HEK293 (cell line): ENCODE data around the gene CLK1.

Experiments
- CTCF ChIA-PET: fragments of 350-600 bp; formaldehyde crosslinking; extraction: SDS; loops from one replicate; lab custom pipeline; 2021; ENCODE audit warnings: antibody characterized with exemption; lab: Yijun Ruan, JAX
- POLR2A ChIA-PET: fragments of 300-600 bp; formaldehyde crosslinking; extraction: SDS; loops from one replicate; lab custom pipeline; 2020; ENCODE audit warnings: antibody characterized with exemption, inconsistent platforms; lab: Yijun Ruan, JAX
- H3K27ac ChIP-seq: fragments of 200-500 bp; sonication (Bioruptor generic); 2 replicates; pipeline ENCODE4 v1.5.1; 2014; ENCODE audit warnings: low read depth, low read length, control low read depth, inconsistent platforms; ENCODE audit errors: extremely low read depth
- H3K36me3 ChIP-seq, 2 experiments: fragments of 200-500 bp in 1 of 2; sonication (Bioruptor generic) in 1 of 2; 1 replicate in 1 of 2; 2 replicates in 1 of 2; pipeline ENCODE4 v1.5.1; 2014 to 2017; ENCODE audit warnings: inconsistent platforms in 2 of 2, low read length in 2 of 2; ENCODE audit not compliant: control insufficient read depth in 2 of 2, insufficient read depth in 1 of 2
- H3K4me1 ChIP-seq: fragments of 200-500 bp; sonication (Bioruptor generic); 2 replicates; pipeline ENCODE4 v1.5.1; 2014; ENCODE audit warnings: mild to moderate bottlenecking, low read length, inconsistent platforms; ENCODE audit not compliant: control insufficient read depth, insufficient read depth
- H3K4me3 ChIP-seq: 2 replicates; pipeline ENCODE4 v1.5.1; 2011; ENCODE audit warnings: low read depth, mild to moderate bottlenecking, control low read depth, low read length, moderate library complexity
- H3K9me3 ChIP-seq: fragments of 200-500 bp; sonication (Bioruptor generic); 2 replicates; pipeline ENCODE4 v1.5.1; 2014; ENCODE audit warnings: low read depth, low read length, inconsistent platforms; ENCODE audit not compliant: control insufficient read depth, insufficient read depth
- ATF2 ChIP-seq: fragments of 450-650 bp; formaldehyde crosslinking; IDR thresholded peaks from 2 replicates; pipeline ENCODE4 v1.5.1; 2016; ENCODE audit warnings: missing biosample characterization, missing genetic modification characterization, low read depth
- CTCF ChIP-seq: fragments of 450-650 bp; formaldehyde crosslinking; IDR thresholded peaks from 2 replicates; pipeline ENCODE4 v1.5.1; 2016; ENCODE audit warnings: missing biosample characterization, missing genetic modification characterization
- KLF17 ChIP-seq: fragments of 450-650 bp; formaldehyde crosslinking; IDR thresholded peaks from 2 replicates; pipeline ENCODE4 v1.5.1; 2016; ENCODE audit warnings: missing biosample characterization, missing genetic modification characterization
- PBX3 ChIP-seq: sonication (generic); formaldehyde crosslinking; IDR thresholded peaks from 2 replicates; pipeline ENCODE4 v1.8.1; 2022; ENCODE audit warnings: mild to moderate bottlenecking, moderate library complexity, missing genetic modification reagents
- SP2 ChIP-seq: fragments of 450-650 bp; formaldehyde crosslinking; IDR thresholded peaks from 2 replicates; pipeline ENCODE4 v1.5.1; 2016; ENCODE audit warnings: missing biosample characterization, missing genetic modification characterization
- SP7 ChIP-seq: fragments of 450-650 bp; formaldehyde crosslinking; IDR thresholded peaks from 2 replicates; pipeline ENCODE4 v1.5.1; 2016; ENCODE audit warnings: missing biosample characterization, missing genetic modification characterization
- TCF7L2 ChIP-seq: IDR thresholded peaks from 2 replicates; pipeline ENCODE4 v1.6.1; 2011; ENCODE audit warnings: low read depth, mild to moderate bottlenecking, inconsistent platforms, low read length, moderate library complexity, borderline replicate concordance
- YY2 ChIP-seq: fragments of 450-650 bp; formaldehyde crosslinking; IDR thresholded peaks from 2 replicates; pipeline ENCODE4 v1.5.1; 2016; ENCODE audit warnings: missing biosample characterization, missing genetic modification characterization
- ZBTB20 ChIP-seq: fragments of 450-650 bp; formaldehyde crosslinking; IDR thresholded peaks from 2 replicates; pipeline ENCODE4 v1.5.1; 2016; ENCODE audit warnings: missing biosample characterization, missing genetic modification characterization
- ZBTB21 ChIP-seq: fragments of 450-650 bp; formaldehyde crosslinking; IDR thresholded peaks from 2 replicates; pipeline ENCODE4 v1.5.1; 2017; ENCODE audit warnings: missing biosample characterization, missing genetic modification characterization
- ZFP37 ChIP-seq: fragments of 450-650 bp; formaldehyde crosslinking; IDR thresholded peaks from 2 replicates; pipeline ENCODE4 v1.5.1; 2016; ENCODE audit warnings: missing biosample characterization, missing genetic modification characterization
- ZFP41 ChIP-seq: fragments of 450-650 bp; formaldehyde crosslinking; IDR thresholded peaks from 2 replicates; pipeline ENCODE4 v1.5.1; 2016; ENCODE audit warnings: missing biosample characterization, missing genetic modification characterization, borderline replicate concordance
- ZIC2 ChIP-seq: fragments of 450-650 bp; formaldehyde crosslinking; IDR thresholded peaks from 2 replicates; pipeline ENCODE4 v1.5.1; 2016; ENCODE audit warnings: missing biosample characterization, missing genetic modification characterization
- ZNF112 ChIP-seq: fragments of 450-650 bp; formaldehyde crosslinking; IDR thresholded peaks from 2 replicates; pipeline ENCODE4 v1.5.0; 2017; ENCODE audit warnings: missing biosample characterization, missing genetic modification characterization
- ZNF114 ChIP-seq: fragments of 450-650 bp; formaldehyde crosslinking; IDR thresholded peaks from 2 replicates; pipeline ENCODE4 v1.5.0; 2017; ENCODE audit warnings: missing biosample characterization, missing genetic modification characterization
- ZNF146 ChIP-seq: fragments of 450-650 bp; formaldehyde crosslinking; IDR thresholded peaks from 2 replicates; pipeline ENCODE4 v1.5.1; 2016; ENCODE audit warnings: missing biosample characterization, missing genetic modification characterization
- ZNF214 ChIP-seq: fragments of 450-650 bp; formaldehyde crosslinking; IDR thresholded peaks from 2 replicates; pipeline ENCODE4 v1.5.1; 2017; ENCODE audit warnings: missing biosample characterization, mild to moderate bottlenecking, missing genetic modification characterization, borderline replicate concordance
- ZNF341 ChIP-seq: fragments of 450-650 bp; formaldehyde crosslinking; IDR thresholded peaks from 2 replicates; pipeline ENCODE4; 2016; ENCODE audit warnings: low read depth, missing biosample characterization, missing genetic modification characterization
- ZNF423 ChIP-seq: fragments of 450-650 bp; formaldehyde crosslinking; IDR thresholded peaks from 2 replicates; pipeline ENCODE4 v1.5.1; 2016; ENCODE audit warnings: missing biosample characterization, missing genetic modification characterization
- ZNF449 ChIP-seq: fragments of 450-650 bp; formaldehyde crosslinking; IDR thresholded peaks from 2 replicates; pipeline ENCODE4 v1.5.1; 2017; ENCODE audit warnings: missing biosample characterization, mild to moderate bottlenecking, missing genetic modification characterization, moderate library complexity
- ZNF501 ChIP-seq: fragments of 450-650 bp; formaldehyde crosslinking; IDR thresholded peaks from 2 replicates; pipeline ENCODE4 v1.5.1; 2016; ENCODE audit warnings: missing biosample characterization, missing genetic modification characterization
- ZNF555 ChIP-seq: fragments of 450-650 bp; formaldehyde crosslinking; conservative IDR thresholded peaks from 2 replicates; pipeline ENCODE4 v1.5.1; 2017; ENCODE audit warnings: missing biosample characterization, mild to moderate bottlenecking, missing genetic modification characterization, inconsistent platforms
- ZNF558 ChIP-seq: fragments of 450-650 bp; formaldehyde crosslinking; IDR thresholded peaks from 2 replicates; pipeline ENCODE4 v1.5.1; 2016; ENCODE audit warnings: missing biosample characterization, missing genetic modification characterization
- ZNF600 ChIP-seq: fragments of 450-650 bp; formaldehyde crosslinking; IDR thresholded peaks from 2 replicates; pipeline ENCODE4 v1.5.1; 2016; ENCODE audit warnings: missing biosample characterization, missing genetic modification characterization
- ZNF639 ChIP-seq: fragments of 450-650 bp; formaldehyde crosslinking; IDR thresholded peaks from 2 replicates; pipeline ENCODE4 v1.5.1; 2016; ENCODE audit warnings: missing biosample characterization, missing genetic modification characterization
- ZNF660 ChIP-seq: fragments of 450-650 bp; IDR thresholded peaks from 2 replicates; pipeline ENCODE4 v1.5.1; 2018; ENCODE audit warnings: missing biosample characterization, mild to moderate bottlenecking, missing genetic modification characterization
- ZNF777 ChIP-seq: fragments of 450-650 bp; formaldehyde crosslinking; IDR thresholded peaks from 2 replicates; pipeline ENCODE4 v1.5.1; 2017; ENCODE audit warnings: missing biosample characterization, missing genetic modification characterization, borderline replicate concordance

Gene CLK1

GRCh38 chr2:200864176-200865034 lies at the start of gene CLK1:
Gene CLK1 (minus strand): TSS chr2:200864658. CDS start chr2:200861862, 2,796 bp downstream.
- POLR2A ChIA-PET = interaction anchor here (0.6 to 2.0 kb wide), 21 partner anchors 9 to 940 kb away, joined by 3 to 36 read pairs (median 5); partner anchors contain the start of genes BZW1, CASP10, NIF3L1 and PPIL3
- H3K9me3 ChIP-seq = no peaks in the 10 kb centered on the region
- peak within 1 kb of the TSS; percentile 97 for H3K27ac ChIP-seq
- H3K36me3 ChIP-seq = peaks cover 6 to 32% of the 10 kb centered on the region in 2 experiments
- H3K4me1 ChIP-seq = peaks cover 12% of the 10 kb centered on the region; the same call in 1 of the 2 replicates
- CTCF ChIA-PET = interaction anchor here (0.9 kb wide), 1 partner anchor 151 kb away, joined by 5 read pairs; no protein-coding TSS in a partner anchor
- peak within 1 kb of the TSS; percentile 95 for H3K4me3 ChIP-seq
- peak; percentile 84 for TF ChIP-seq TCF7L2
- TF ChIP-seq ZNF112 (tag by site-specific recombination) = no peak
- peak; percentile 65; the same call in 1 of the 2 replicates for TF ChIP-seq ZNF660 (tag by site-specific recombination)
- TF ChIP-seq ZNF555 (tag by site-specific recombination) = no peak
- peak; percentile 93 for TF ChIP-seq ZBTB21 (tag by site-specific recombination)
- no peak for TF ChIP-seq ZNF214 (tag by site-specific recombination)
- peak; percentile 80 for TF ChIP-seq SP2 (tag by site-specific recombination)
- no peak for TF ChIP-seq ZNF639
- no peak for TF ChIP-seq ZNF423 (tag by site-specific recombination)
- peak; percentile 78; the same call in 1 of the 2 replicates for TF ChIP-seq KLF17 (tag by site-specific recombination)
- peak; percentile 32; the same call in 1 of the 2 replicates for TF ChIP-seq CTCF
- TF ChIP-seq ZNF501 (tag by site-specific recombination) = peak; percentile 80
- peak; percentile 70 for TF ChIP-seq YY2 (tag by site-specific recombination)
- TF ChIP-seq ZBTB20 (tag by site-specific recombination) = peak; percentile 60
- 0 out of 2 replicates have a peak, but pooled peaks have one; percentile 20 for TF ChIP-seq ZNF341
- TF ChIP-seq ZNF146 (tag by site-specific recombination) = no peak
- no peak for TF ChIP-seq ZNF558 (tag by site-specific recombination)
- TF ChIP-seq ZIC2 (tag by site-specific recombination) = 0 out of 2 replicates have a peak, but pooled peaks have one; percentile 18
- no peak for TF ChIP-seq ZNF114 (tag by site-specific recombination)
- TF ChIP-seq ATF2 (tag by site-specific recombination) = peak; percentile 12; the same call in 1 of the 2 replicates
- TF ChIP-seq ZNF600 (tag by site-specific recombination) = peak; percentile 41; the same call in 1 of the 2 replicates
- peak; percentile 72; the same call in 1 of the 2 replicates for TF ChIP-seq PBX3 (CRISPR knock-in tag)
- no peak for TF ChIP-seq ZNF449 (tag by site-specific recombination)
- peak; percentile 47; the same call in 1 of the 2 replicates for TF ChIP-seq ZFP37 (tag by site-specific recombination)
- no peak for TF ChIP-seq ZFP41 (tag by site-specific recombination)
- peak; percentile 60; the same call in 1 of the 2 replicates for TF ChIP-seq ZNF777 (tag by site-specific recombination)
- peak; percentile 74 for TF ChIP-seq SP7 (tag by site-specific recombination)
